Heart left ventricle (tissue), 13 donors: ENCODE results near the gene ANKZF1.

Source experiments
- CTCF ChIP-seq, 12 donors: fragments of 200-600 bp; sonication (generic) in 4 of 12; IDR thresholded peaks; one replicate each; pipeline versions ENCODE4 v1.5.0 to v1.8.0; 2018 to 2022; ENCODE audit warnings: antibody characterized with exemption in 12 of 12, mild to moderate bottlenecking in 5 of 12
- POLR2A ChIP-seq, 2 donors: fragments of 450-650 bp; IDR thresholded peaks; one replicate each; pipeline ENCODE4 v1.6.1; 2017; ENCODE audit warnings: antibody characterized with exemption in 2 of 2, mild to moderate bottlenecking in 2 of 2, moderate library complexity in 2 of 2
- donor health status: ischemic (EF 13 %, LVEDD 7.1; RV severe dilation, severe dysfunction).
- donor health status: DM: no; HTN: yes; CAD: no.
- donor health status: DM: no; HTN: no; CAD: no.
- donor health status: ischemic (EF 25% LVEDD 6.9; RV normal size, moderate dysfunction).
- donor health status: ischemic (EF 25% LVEDD 5.7; RV mildly dilated, moderate dysfunction).
- donor health status: ischemic (EF 35%, LVEDD 5.7; RV mildly dilated, moderate dysfunction).
- donor health status: nonischemic (EF 11% LVEDD 7.7; RV severe dilation, severe dysfunction).
- donor health status: DM: yes; HTN: yes; CAD: no.
- donor health status: PGD.
- donor health status: ischemic (EF 29% LVEDD 5.4; RV normal size, mild dysfunction).
- donor health status: nonischemic (EF 23%, LVEDD 6.1; RV moderate dilation, normal function).

GRCh38 chr2:219285894-219286425 is 56.4 kb downstream of the ANKZF1 start:
- TF ChIP-seq CTCF (IDR thresholded peaks at IDR 0.05) (no peak), POLR2A (IDR thresholded peaks at IDR 0.05) (no peak)
